ENCODE measurements around the gene BAK1. TPM values are rescaled to one million over a fixed set of nuclear protein-coding genes. Genes with fewer than 3 reads are reported as not detected.

The BAK1 gene
- total and polyA plus RNA-seq, 2 of the 13 experiments (the other 11 are each of a cell fraction or from before 2014, with no cell fraction given), result 15.0 to 23.8 TPM

DNA sequence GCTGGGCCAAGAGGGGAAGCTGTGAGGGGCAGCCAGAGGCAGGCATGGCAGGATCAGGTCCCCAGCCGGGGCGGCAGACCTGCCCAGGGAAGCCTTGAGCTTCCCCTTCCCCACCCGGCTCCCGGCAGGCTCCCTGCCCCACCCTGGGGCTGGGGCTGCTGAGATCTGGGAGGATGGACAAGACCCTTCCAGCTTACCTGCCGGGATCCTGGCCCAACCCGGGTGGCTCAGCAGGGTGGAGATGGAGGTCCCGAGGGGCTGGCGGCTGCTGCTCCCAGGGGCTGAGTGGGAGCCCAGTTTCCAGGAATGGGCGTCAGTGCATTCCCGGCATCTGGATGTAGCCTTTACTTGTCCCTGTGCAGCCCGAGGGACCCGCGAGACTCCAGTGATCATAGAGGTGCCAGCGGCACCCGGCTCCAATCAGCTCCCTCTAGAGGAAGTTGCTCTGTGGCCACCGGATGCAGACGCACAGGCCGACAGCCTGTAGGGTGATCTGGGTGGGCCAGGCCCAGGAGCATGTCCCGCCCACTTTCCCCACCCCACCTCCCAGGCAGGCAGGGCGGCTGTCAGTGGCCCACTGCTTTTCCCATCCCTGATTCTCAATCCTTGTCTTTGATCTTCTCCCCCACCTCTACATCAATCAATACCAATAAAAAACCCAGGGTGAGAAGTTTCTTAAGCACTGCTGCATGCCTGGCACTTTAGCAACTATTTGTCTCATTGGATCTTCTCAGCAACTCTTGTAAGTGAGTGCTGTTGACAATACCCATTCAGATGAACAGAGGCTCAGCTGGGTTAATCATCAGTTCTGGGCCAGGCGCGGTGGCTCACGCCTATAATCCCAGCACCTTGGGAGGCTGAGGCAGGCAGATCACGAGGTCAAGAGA lies at the start of gene BAK1 (continued):
- TF ChIP-seq, protein P1, sequence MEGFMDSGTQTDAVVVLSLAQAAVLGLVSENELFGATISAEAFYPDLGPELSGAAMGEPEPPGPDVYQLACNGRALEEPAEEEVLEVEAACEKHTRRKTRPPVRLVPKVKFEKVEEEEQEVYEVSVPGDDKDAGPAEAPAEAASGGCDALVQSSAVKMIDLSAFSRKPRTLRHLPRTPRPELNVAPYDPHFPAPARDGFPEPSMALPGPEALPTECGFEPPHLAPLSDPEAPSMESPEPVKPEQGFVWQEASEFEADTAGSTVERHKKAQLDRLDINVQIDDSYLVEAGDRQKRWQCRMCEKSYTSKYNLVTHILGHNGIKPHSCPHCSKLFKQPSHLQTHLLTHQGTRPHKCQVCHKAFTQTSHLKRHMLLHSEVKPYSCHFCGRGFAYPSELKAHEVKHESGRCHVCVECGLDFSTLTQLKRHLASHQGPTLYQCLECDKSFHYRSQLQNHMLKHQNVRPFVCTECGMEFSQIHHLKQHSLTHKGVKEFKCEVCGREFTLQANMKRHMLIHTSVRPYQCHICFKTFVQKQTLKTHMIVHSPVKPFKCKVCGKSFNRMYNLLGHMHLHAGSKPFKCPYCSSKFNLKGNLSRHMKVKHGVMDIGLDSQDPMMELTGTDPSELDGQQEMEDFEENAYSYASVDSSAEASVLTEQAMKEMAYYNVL (CRISPR knock-in tag; IDR thresholded peaks at IDR 0.05; ENCODE audit: borderline replicate concordance), result no peak
- TF ChIP-seq, protein P2, sequence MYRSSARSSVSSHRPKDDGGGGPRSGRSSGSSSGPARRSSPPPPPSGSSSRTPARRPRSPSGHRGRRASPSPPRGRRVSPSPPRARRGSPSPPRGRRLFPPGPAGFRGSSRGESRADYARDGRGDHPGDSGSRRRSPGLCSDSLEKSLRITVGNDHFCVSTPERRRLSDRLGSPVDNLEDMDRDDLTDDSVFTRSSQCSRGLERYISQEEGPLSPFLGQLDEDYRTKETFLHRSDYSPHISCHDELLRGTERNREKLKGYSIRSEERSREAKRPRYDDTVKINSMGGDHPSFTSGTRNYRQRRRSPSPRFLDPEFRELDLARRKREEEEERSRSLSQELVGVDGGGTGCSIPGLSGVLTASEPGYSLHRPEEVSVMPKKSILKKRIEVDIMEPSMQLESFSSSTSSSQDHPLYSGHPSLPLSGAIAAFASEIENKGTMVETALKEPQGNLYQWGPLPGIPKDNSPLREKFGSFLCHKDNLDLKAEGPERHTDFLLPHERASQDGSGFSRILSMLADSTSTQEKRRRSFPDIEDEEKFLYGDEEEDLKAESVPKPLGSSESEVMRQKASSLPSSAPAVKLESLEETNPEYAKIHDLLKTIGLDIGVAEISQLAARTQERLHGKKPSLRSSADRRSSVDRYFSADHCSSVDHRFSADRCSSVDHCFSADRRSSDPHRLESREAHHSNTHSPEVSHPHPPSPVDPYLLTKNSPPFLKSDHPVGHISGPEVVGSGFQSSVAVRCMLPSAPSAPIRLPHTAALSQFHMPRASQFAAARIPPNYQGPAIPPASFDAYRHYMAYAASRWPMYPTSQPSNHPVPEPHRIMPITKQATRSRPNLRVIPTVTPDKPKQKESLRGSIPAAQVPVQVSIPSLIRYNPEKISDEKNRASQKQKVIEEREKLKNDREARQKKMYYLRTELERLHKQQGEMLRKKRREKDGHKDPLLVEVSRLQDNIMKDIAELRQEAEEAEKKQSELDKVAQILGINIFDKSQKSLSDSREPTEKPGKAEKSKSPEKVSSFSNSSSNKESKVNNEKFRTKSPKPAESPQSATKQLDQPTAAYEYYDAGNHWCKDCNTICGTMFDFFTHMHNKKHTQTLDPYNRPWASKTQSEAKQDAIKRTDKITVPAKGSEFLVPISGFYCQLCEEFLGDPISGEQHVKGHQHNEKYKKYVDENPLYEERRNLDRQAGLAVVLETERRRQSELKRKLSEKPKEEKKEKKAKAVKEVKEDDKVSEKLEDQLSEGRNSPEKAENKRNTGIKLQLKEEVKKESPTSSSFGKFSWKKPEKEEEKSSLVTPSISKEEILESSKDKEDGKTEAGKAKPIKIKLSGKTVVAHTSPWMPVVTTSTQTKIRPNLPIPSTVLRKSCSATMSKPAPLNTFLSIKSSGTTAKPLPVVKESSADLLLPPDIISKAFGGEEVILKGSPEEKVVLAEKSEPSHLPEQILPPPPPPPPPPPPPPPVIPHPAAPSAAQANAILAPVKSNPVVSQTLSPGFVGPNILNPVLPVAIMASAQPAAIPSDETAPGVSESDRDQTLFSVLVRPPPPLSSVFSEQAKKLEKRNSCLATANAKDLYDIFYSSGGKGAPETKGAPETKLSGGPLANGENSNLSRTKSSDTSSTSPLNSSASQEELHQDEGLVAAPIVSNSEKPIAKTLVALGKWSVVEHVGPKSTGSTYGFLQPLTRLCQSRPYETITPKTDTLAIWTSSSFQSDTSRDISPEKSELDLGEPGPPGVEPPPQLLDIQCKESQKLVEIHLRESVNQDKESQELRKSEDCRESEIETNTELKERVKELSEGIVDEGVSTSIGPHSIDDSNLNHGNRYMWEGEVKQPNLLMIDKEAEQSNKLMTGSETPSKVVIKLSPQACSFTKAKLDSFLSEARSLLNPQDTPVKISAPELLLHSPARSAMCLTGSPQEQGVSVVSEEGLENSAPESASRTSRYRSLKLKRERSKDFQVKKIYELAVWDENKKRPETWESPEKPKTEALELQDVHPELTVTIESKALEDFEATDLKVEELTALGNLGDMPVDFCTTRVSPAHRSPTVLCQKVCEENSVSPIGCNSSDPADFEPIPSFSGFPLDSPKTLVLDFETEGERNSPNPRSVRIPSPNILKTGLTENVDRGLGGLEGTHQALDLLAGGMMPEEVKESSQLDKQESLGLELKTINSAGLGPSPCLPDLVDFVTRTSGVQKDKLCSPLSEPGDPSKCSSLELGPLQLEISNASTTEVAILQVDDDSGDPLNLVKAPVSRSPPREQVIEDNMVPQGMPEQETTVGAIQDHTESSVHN (CRISPR knock-in tag; IDR thresholded peaks at IDR 0.05), result no peak
- TF ChIP-seq MBNL3 (CRISPR knock-in tag; conservative IDR thresholded peaks at IDR 0.05) (no peak), ZNF382 (CRISPR knock-in tag; IDR thresholded peaks at IDR 0.05; ENCODE audit: borderline replicate concordance) (no peak), ZNF878 (CRISPR knock-in tag; IDR thresholded peaks at IDR 0.05) (no peak), NKX3-1 (CRISPR knock-in tag; IDR thresholded peaks at IDR 0.05) (no peak), ELF1 (CRISPR knock-in tag; IDR thresholded peaks at IDR 0.05) (peak; percentile 55; the same call in 1 of the 2 replicates)
- TF ChIP-seq, protein P3, sequence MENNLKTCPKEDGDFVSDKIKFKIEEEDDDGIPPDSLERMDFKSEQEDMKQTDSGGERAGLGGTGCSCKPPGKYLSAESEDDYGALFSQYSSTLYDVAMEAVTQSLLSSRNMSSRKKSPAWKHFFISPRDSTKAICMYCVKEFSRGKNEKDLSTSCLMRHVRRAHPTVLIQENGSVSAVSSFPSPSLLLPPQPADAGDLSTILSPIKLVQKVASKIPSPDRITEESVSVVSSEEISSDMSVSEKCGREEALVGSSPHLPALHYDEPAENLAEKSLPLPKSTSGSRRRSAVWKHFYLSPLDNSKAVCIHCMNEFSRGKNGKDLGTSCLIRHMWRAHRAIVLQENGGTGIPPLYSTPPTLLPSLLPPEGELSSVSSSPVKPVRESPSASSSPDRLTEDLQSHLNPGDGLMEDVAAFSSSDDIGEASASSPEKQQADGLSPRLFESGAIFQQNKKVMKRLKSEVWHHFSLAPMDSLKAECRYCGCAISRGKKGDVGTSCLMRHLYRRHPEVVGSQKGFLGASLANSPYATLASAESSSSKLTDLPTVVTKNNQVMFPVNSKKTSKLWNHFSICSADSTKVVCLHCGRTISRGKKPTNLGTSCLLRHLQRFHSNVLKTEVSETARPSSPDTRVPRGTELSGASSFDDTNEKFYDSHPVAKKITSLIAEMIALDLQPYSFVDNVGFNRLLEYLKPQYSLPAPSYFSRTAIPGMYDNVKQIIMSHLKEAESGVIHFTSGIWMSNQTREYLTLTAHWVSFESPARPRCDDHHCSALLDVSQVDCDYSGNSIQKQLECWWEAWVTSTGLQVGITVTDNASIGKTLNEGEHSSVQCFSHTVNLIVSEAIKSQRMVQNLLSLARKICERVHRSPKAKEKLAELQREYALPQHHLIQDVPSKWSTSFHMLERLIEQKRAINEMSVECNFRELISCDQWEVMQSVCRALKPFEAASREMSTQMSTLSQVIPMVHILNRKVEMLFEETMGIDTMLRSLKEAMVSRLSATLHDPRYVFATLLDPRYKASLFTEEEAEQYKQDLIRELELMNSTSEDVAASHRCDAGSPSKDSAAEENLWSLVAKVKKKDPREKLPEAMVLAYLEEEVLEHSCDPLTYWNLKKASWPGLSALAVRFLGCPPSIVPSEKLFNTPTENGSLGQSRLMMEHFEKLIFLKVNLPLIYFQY (CRISPR knock-in tag; IDR thresholded peaks at IDR 0.05; ENCODE audit: borderline replicate concordance), result 0 out of 2 replicates have a peak, but pooled peaks have one; percentile 64
- TF ChIP-seq, protein P4, sequence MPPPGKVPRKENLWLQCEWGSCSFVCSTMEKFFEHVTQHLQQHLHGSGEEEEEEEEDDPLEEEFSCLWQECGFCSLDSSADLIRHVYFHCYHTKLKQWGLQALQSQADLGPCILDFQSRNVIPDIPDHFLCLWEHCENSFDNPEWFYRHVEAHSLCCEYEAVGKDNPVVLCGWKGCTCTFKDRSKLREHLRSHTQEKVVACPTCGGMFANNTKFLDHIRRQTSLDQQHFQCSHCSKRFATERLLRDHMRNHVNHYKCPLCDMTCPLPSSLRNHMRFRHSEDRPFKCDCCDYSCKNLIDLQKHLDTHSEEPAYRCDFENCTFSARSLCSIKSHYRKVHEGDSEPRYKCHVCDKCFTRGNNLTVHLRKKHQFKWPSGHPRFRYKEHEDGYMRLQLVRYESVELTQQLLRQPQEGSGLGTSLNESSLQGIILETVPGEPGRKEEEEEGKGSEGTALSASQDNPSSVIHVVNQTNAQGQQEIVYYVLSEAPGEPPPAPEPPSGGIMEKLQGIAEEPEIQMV (CRISPR knock-in tag; IDR thresholded peaks at IDR 0.05; ENCODE audit: low read depth), result no peak
- TF ChIP-seq, protein P5, sequence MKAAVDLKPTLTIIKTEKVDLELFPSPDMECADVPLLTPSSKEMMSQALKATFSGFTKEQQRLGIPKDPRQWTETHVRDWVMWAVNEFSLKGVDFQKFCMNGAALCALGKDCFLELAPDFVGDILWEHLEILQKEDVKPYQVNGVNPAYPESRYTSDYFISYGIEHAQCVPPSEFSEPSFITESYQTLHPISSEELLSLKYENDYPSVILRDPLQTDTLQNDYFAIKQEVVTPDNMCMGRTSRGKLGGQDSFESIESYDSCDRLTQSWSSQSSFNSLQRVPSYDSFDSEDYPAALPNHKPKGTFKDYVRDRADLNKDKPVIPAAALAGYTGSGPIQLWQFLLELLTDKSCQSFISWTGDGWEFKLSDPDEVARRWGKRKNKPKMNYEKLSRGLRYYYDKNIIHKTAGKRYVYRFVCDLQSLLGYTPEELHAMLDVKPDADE (CRISPR knock-in tag; IDR thresholded peaks at IDR 0.05), result no peak

All from HepG2 (cell line).